Tibial artery (tissue), 4 donors: ENCODE data around the gene HLA-DMB.

Source experiments
- DNase-seq, 2 donors: peaks; one replicate each; pipeline ENCODE4 v3.0.0-alpha.2; 2019
- H3K27ac ChIP-seq, 2 donors: fragments of 200-600 bp; sonication (generic) in 1 of 2; 1 replicate in 1 of 2; 2 replicates in 1 of 2; pipeline ENCODE4 v1.5.1; 2018 to 2019; ENCODE audit warnings: mild to moderate bottlenecking in 1 of 2
- H3K27me3 ChIP-seq, 2 donors: fragments of 200-600 bp; sonication (generic) in 1 of 2; one replicate each; pipeline versions ENCODE4 v1.5.1 to v1.6.0; 2016 to 2019
- H3K36me3 ChIP-seq, 3 donors: fragments of 200-600 bp; sonication (generic) in 2 of 3; one replicate each; pipeline ENCODE4 v1.5.1; 2016 to 2019; ENCODE audit warnings: mild to moderate bottlenecking in 2 of 3
- H3K4me1 ChIP-seq, 4 donors: fragments of 200-600 bp; sonication (generic) in 2 of 4; 1 replicate in 3 of 4; 2 replicates in 1 of 4; pipeline ENCODE4 v1.5.1; 2016 to 2019
- H3K4me3 ChIP-seq, 2 donors: fragments of 200-600 bp; sonication (generic) in 1 of 2; 1 replicate in 1 of 2; 2 replicates in 1 of 2; pipeline ENCODE4 v1.5.1; 2018 to 2019; ENCODE audit warnings: mild to moderate bottlenecking in 2 of 2
- H3K9me3 ChIP-seq, 3 donors: fragments of 200-600 bp; sonication (generic) in 1 of 3; one replicate each; pipeline ENCODE4 v1.5.1; 2016 to 2019
- intact Hi-C: fragments of 100-400 bp; cut with DNase I; formaldehyde crosslinking; loops from one replicate; pipeline ENCODE4 v1.15.0; 2023; ENCODE audit warnings: low total_unique reads
- TF ChIP-seq, protein P1 (sequence below), 2 experiments: fragments of 200-600 bp in 1 of 2; fragments of 450-650 bp in 1 of 2; IDR thresholded peaks; one replicate each; pipeline ENCODE4 v1.5.1; 2017 to 2019; ENCODE audit warnings: antibody characterized with exemption in 2 of 2, mild to moderate bottlenecking in 1 of 2, moderate library complexity in 1 of 2

The HLA-DMB gene

DNA sequence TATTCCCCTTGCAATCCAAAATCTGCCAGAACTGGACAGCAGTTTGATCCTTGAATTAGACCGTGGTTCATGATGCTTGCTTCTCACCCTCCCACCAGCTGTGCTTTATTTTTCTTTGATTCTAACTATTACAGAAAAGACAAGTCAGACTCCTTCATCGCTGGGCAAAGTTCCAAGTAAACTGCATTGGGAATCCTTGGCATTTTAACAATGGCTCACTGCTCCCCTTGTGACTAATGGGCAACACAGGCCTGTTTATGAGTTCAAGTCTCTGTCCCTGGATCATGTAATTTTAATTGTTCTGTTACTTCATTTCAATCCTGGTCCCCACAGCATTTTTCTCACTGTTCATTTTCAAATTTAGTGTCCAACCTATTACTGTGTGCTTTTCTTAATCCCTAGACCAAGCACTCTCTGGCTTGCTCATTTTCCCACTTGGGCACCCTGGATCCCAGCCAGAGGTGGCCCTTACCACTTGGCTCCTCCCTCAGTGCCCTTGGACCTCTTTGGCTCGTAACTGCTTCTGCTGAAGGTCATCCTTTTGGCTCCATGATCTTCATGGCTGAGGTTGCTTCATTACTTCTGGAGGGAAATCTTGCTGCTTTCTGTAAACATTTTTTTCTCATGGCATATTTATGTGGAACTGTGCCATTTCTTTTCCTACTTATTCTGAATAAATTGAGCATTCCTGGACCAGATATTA lies 54.0 kb downstream of the HLA-DMB start:
- Histone ChIP-seq H3K36me3 (no peaks in the 10 kb centered on the region), H3K27me3 (no peaks in the 10 kb centered on the region), H3K9me3 (no peaks in the 10 kb centered on the region), H3K4me1 (peaks cover 0 to 11% (median 0%) of the 10 kb centered on the region in 4 donors), H3K4me3 (no peak overlapping the region), H3K27ac (no peak overlapping the region)
- TF ChIP-seq, protein P1, sequence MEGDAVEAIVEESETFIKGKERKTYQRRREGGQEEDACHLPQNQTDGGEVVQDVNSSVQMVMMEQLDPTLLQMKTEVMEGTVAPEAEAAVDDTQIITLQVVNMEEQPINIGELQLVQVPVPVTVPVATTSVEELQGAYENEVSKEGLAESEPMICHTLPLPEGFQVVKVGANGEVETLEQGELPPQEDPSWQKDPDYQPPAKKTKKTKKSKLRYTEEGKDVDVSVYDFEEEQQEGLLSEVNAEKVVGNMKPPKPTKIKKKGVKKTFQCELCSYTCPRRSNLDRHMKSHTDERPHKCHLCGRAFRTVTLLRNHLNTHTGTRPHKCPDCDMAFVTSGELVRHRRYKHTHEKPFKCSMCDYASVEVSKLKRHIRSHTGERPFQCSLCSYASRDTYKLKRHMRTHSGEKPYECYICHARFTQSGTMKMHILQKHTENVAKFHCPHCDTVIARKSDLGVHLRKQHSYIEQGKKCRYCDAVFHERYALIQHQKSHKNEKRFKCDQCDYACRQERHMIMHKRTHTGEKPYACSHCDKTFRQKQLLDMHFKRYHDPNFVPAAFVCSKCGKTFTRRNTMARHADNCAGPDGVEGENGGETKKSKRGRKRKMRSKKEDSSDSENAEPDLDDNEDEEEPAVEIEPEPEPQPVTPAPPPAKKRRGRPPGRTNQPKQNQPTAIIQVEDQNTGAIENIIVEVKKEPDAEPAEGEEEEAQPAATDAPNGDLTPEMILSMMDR (IDR thresholded peaks at IDR 0.05): no peak
- intact Hi-C loops: loop anchor here (10.0 kb wide), 1 partner anchor 68 kb away; the partner anchor contains the start of gene HLA-DMA
- peak in 1 of 2 donors; percentile 24 for DNase-seq

DNA sequence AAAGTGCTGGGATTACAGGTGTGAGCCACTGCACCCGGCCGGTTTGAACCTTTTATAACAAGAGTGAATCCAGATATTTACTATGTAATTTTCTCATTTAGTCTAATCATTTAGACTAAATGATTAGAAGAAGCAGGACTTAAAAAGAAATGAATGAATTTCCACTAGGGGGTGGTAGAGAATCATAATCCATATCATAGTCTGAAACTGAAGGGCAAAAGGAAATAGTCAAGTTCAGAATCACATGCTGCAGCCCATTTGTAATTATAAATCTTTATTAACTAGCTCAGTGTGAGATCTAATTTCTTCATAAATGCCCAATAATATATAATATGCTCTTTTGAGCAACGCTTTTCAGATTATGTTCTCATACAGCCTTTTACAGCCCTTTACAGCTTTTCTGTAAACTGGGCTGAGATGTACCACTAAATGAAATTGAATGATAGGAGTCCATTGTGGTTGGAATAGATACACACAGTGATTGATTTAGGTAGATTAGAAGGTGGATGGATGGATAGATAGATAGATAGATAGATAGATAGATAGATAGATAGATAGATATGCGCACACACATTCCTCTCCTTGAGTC lies 55.0 kb downstream of the HLA-DMB start:
- Histone ChIP-seq H3K27ac (no peak overlapping the region), H3K9me3 (no peaks in the 10 kb centered on the region), H3K4me1 (peaks cover 0 to 11% (median 0%) of the 10 kb centered on the region in 4 donors), H3K4me3 (no peak overlapping the region), H3K27me3 (no peaks in the 10 kb centered on the region), H3K36me3 (no peaks in the 10 kb centered on the region)
- no peak for DNase-seq
- intact Hi-C loops: loop anchor here (2.0 to 10.0 kb wide), 2 partner anchors 69 to 97 kb away; partner anchors contain the start of gene HLA-DMA
- TF ChIP-seq, protein P1 (IDR thresholded peaks at IDR 0.05): peak; percentile 60 to 70
